GM21723 (cell line): Measurements from ENCODE around the gene PHACTR1.
"Not testable (repeated sequence)": the region's sequence is repeated elsewhere in the genome, so short reads cannot be mapped to it uniquely, and the experiment has no call there.

Experiments used
- ATAC-seq: cut with Tn5 transposase; IDR thresholded peaks from one replicate; pipeline ENCODE4 v1.9.1; 2021; ENCODE audit warnings: mild to moderate bottlenecking, moderate library complexity; ENCODE audit not compliant: unreplicated experiment

Gene PHACTR1

DNA sequence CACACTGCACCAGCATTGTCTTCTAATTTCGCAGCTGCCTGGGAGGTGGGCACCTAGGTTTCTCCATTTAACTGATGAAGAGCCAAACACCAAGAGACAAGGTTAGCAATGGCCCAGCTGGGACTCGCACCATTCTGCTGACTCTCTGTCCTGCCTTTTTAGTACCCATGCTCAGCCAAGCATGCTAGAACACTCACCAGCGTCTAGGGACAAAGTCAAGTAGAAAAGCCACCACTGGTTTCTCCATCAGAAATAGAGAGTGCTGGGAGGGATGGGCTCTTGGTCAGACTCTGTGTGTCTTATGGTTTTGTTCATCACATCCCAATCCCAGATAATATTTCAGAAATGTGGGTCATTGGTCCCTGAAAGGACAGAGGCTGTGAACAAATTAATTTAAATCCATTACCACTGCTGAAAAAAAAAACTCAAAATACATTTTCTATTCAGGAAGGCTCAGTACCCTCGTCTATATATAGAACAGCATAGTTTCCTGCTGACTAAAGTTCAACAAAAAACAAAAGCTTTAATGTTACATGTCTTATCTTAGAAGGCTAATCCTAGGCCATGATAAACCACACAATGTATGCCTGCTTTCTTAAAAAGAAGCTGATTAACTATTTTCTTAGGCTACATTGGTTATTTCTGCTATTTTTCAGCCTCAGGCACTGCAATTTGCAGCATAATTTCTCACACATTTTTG lies 500.8 kb downstream of the PHACTR1 start:
- ATAC-seq, result no peak

DNA sequence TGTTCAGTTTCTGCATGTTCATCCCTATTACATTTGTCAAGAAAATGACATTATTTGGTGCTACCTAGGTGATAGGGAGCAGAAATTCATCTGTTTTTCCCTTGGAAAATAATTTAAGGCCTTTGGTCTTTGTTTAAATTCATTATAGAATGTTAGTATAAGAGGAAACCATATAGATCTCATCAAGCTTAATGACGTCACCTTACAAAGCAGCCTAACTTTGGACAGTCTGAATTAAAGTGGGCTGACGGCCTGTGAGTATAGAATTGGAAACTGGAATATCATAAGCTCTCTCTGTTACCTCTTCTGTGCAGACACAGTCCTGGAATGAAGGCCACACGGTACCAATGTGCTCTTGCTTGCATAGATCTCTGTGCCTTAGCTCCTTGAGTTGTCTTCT lies 503.7 kb downstream of the PHACTR1 start:
- no peak for ATAC-seq

DNA sequence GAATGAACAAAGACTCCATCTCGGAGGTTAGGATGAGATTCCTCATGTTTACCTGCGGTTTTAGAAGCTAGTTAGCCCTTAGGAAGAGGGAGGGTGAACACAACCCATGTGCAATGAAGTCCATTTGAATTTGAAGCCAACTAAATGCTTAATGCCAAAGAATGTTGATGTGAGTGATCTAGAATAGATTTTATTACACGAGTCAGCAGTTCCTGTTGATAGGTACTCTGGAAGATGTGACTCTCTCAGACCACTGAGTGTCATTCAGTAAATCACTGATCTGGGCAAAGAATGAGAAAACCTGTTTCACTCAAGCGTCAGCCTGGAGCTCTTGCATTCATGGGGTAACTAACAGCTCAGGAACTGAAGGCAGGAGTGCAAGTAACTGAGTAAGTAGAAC lies 505.5 kb downstream of the PHACTR1 start:
- no peak for ATAC-seq

DNA sequence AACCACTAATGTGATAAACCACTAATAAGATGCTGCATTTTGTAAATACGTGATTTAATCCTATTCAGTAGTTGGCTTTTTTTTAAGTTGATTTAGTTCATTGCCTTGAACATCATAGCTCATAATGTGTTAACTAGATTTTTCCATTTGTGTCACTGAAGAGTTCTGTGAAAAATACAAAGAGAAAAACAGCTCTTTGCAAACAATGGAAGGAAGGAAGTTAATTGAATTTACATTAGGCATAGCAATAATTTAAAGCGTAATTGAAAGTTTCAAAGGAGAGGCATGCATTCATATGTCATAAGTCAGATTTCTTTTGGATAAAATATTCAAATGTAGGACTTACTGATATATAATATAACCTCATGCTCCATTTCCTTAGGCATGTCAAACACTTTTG lies 509.5 kb downstream of the PHACTR1 start:
- no peak for ATAC-seq

DNA sequence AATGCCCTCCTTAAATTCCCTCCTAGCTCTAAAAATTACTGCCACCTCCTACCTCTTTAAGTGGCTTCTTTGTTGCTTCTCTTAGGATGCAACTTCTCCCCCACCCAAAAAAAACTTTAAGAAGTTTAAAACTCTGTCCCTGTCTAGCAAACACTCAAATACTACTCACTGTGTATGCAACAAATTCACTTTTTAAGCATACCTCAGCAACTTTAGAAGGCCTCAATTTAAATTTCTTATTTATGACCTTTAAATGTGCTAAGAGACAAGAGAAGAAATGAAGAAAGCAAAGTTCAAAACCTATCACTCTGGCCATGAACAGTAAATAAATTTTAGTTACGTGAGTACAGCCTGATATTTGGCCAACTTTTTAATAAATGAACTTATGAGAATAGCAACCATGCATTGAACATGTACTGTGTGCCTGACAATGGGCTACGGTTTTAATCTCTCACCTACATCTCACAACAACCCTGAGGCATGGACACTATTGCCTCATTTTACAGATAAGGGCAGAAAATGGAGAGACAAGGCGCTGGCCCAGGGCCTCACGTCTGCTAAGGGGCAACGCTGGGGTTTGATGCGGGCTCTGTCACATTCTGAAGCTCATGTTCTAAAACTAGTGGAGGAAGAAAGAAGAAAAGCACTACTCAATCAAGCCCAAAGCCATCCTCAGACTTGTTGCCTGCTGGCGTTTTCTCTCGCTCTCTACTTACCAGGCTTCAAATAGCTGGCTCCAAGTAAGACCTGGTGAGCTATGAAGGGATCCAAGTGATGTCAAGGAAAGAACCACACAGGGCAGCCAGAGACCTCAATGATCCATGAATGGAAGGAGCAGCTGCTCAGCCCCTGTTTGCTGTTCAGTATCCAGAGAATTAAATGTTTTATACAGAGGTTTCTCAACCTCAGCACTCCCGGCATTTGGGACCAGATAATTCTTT lies 512.0 kb downstream of the PHACTR1 start:
- ATAC-seq, result no peak

DNA sequence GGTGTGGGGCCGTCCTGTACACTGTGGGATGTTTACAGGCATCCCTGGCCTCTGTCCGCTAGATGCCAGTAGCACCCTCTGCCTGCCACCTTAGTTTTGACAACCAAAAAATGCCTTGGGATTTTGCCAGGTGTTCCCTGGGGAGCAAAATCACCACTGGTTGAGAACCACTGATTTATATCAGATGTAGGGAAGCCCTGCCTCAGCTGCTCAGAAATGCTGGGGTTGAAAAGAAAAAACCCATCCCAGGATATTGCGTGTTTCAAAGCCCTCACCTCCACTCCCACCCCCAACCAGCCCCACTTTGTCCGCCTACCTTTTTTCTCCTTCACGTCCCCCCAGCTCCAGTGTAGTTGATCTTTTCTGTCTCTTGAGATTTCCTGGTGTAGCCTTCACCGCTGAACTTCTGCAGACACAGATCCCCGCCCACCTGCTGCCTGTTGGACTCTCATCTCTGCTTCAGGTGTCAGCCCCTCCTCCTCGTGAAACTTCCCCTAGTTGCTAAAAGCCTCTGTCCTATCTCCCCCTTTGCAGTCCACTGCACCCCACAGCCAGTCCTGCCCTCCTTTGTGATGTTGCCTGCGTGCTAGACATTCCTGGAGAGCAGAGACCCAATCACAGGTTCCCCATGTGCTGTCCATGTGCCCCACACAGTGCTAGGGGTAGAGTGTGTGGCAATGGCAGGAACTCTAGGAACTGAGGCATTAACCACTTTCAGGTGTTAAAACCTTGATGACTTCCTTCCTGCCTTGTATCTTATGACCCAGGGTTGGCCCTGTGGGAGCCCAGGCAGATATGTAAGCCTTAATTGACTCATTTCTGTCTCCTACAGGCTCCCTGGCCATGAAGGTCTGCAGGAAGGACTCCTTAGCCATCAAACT lies 512.9 kb downstream of the PHACTR1 start:
- ATAC-seq, result peak; percentile 89

DNA sequence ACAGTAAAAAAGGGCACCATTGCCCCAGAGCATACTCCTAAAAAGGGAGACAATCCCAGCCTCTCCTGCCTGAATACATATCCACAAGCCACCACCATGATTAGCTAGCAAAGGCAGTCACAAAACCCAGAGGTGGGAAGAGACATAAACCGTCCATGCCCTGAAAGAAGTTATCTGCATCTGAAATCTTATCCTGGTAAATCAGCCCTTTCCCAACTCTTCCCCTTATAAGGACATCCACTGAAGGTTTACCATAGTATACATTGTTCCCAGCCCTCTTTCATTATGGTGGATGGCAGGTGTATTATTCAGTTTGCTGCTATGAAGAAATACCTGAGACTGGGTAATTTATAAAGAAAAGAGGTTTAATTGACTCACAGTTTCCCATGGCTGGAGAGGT lies 516.5 kb downstream of the PHACTR1 start:
- no peak for ATAC-seq

DNA sequence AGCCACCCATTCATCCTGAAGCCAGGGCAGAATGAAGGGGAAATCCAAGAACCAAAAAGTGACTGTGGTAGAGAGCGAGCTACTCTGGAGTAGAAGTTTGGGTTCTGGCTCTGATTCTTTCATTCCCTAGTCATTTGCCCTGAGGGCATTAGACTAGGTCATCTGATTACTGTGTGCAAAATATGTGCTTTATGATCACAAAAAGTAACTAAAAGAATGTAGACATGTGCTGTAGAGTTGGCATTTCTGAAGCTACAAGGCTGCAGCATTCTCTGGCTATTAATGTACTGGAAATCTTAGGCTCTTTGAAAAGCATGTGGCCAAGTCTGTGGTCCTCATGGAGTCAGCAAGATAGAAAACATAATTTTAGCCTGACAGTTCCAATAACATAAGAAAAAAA lies 517.6 kb downstream of the PHACTR1 start:
- ATAC-seq, result no peak

DNA sequence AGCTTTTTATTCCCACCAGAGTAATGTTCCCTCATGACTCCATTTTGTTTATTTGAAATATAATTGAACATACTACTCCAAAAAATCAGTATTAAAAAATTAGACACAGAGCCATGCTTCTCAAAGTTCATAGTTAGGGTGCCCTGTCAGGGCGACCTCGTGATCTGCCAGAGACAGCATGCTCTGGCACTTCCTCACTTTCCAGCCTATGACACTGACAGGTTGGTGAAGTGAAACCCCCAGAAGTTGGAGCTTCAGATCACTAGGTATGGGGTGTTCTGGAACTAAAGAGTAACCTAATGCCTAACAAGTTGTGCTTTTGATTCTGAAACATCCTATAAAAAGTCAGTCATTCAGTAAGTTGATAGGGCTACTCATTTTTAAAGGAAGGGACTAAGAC lies 518.8 kb downstream of the PHACTR1 start:
- ATAC-seq, result no peak

DNA sequence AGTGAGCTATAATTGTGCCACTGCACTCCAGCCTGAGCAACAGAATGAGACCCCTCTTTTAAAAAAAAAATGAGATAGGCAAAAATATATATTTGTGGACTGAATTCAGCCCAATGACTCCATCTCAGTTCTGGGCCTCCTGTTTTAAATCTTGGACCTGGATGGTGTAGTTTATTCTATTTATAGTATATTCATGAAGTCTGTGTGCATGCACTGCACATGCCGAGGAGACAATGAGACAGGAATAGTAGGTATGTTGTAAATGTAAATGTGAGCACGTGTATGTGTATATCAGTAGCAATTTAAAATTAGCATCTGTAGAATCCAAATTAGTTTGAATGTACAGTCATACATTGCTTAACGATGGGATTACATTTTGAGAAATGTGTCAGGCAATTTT lies 520.8 kb downstream of the PHACTR1 start:
- no peak for ATAC-seq

DNA sequence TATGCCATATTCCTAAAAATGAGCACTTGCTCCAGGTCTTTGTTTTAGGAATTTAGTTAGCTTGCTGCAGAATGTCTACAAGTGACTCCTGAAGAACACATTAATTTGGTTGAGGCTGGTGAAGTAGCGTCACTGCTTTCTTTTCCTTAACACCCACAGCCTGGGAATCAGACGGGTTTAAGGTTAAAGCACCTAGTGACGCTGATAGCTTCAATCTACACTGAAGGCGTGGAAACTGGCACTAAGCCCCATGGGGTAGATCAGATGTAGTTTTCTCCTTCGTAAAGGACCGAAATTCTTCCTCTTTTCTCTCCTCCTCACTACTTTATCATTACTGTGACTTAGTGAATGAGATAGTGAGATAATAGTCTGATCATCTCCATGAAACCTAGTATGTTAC lies 521.5 kb downstream of the PHACTR1 start:
- ATAC-seq, result no peak

DNA sequence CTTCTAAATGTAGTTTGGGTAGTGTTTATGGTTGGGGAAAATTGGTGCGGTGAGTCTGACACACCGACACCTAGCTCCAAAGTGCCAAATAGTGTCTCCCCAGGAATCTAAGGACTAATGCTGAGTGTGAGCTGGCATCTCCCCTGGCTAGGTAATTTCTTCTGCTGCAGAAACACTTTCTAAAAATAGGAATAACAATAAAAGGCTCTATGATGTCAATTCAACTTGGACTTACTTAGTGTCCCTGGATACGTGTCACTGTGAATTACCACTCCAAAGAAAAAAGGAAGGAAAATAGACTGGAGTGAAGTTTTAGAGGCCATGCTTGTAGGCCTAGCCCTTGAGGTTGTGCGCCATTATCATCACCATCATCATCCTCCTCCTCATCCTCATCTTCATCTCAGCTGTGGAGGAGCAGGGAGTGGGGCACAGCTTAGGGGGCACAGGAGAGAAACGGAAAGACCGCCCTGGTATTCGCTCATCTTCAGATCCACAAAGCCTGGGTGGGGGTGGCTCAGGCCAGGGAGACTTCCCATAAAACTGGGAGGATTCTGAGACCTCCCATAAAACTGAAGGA lies 522.2 kb downstream of the PHACTR1 start:
- ATAC-seq, result no peak

DNA sequence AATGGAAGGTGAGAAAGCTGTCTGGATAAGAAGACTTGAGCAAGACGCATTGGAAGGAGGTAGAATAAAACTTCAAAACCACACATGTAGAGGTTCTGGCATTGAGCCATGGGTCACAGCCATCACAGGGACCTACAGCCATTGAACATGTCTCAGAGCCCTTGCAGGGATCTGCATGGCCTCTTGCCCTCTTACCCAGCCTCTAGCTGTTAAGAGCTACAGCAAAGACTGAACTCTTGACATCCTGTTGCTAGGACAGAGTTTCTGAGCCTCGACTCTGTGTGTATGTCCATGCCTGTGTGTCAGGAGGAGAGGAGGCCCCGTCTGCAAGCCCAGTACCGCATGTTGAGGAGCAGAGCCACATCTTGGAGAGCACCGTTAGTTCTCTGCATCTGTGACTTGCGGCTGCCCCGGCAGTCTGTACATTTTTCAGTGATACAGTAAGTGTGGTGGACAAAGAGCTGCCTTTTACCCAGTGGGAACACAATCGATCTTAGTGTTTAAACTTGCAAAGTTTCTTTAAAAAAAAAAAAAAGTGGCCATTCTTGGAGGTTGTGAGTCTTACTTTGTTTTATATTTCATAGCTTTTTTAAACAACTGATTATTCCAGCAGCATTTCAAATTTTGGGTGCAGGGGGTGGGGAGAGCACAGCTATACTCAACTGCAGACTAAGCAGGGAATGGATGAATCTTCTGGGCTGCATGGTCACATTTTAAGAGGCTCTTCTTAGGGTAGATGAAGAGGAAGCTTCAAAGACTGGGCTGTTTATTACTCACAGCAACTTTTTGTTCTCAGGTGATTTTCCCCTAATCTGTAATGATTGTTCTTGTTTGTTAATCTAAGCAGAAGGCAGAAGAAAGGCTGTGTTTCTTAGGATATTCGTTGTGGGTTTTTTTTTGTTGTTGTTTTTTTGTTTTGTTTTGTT lies 523.2 kb downstream of the PHACTR1 start:
- ATAC-seq, result no peak

DNA sequence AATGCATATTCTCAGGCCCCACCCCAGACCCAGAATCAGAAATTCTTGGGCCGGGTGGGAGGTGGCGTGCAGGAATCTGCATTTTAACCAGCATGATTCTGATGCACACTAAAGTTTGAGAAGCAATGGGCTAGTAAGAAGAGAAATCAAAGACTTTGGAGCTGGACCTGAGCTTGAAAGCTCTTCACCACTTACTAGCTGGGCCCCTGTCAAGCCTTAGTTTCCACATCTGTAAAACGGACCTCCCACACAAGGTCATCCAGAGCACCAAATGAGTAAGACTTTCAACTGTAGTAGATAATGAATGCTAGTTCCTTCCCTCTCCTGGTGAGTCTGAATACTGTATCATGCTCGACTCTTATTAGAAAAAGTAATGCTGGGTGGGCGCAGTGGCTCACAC lies 524.8 kb downstream of the PHACTR1 start:
- no peak for ATAC-seq

DNA sequence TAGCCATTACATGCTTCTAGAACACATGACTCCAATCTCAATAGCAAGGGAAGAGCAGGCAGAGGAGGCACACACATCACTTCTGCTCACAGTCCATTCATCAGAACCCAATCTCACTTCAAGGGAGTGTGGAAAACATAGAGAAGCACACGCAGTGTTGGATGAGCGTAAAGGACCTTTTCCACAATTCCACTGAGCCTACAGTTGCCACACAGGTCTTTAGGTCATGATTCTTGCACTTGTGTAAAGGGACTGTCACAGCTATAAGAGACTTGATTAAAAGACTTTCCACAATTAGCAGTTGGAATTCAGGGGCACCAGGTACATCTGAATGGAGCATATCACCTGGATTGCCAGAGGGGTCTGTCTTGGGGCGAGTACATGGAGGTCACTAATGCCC lies 525.6 kb downstream of the PHACTR1 start:
- ATAC-seq, result no peak

DNA sequence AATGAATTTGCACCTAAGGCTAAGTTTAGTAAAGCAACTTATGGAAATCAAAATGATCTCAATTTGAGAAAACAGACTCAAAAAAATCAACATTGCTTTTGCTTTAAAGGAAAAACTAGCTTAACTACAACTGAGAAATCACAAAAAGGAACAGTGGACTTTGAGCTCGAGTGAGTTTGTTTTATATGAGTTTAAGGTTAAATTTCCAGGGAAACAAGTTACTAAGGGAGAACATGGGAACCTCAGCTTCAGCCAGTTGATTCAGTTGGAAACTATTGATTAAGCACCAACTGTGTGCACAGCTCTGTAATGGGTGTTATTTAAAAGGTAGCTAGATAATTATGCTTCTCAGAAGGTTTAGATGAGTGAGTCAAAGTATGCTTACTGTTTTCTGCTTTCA lies 526.0 kb downstream of the PHACTR1 start:
- no peak for ATAC-seq

DNA sequence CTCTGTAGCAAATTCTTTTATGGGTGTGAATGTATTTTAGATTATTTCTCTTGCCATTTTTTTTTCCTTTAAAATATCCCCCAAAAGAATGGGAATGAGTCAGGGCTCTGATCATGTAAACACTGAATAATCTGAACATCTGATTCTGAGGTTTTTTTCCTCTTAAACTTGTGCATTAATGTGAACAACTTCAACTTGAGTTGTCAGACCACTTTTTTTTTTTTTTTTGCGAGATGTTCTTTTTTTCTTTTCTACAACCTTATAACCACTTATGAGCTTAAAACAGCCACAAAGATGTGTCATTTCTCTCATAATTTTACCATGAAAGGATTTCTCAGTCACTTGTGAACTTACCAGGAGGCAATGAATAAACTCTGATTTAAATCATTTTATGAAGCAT lies 526.5 kb downstream of the PHACTR1 start:
- ATAC-seq, result no peak

DNA sequence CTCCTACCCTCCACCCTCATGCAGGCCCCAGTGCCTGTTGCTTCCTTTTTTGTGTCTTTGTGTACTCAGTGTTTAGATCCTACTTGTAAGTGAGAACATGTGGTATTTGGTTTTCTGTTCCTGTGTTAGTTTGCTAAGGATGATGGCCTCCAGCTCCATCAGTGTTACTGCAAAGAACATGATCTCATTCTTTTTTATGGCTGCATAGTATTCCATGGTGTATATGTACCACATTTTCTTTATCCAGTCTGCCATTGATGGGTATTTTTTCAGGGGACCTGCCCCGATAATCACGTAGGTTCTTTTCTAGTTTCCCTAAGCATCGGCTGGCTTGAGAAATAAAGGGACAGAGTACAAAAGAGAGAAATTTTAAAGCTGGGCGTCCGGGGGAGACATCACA lies 527.2 kb downstream of the PHACTR1 start:
- ATAC-seq, result not testable (repeated sequence)

DNA sequence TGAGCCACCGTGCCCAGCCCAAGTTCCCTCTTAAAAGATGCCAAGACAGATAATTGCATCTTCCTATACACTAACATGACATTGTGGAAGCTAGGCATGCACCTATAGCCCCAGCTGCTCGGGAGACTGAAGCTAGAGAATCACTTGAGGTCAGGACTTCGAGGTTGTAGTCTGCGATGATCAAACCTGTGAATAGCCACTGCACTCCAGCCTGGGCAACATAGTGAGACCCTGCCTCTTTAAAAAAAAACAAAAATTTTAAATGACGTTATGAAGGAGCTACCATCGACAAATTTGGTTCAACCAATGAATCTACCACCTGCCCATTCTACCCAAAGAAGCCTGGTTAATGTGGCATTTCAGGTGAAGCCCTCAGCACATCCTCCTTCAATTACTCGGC lies 531.1 kb downstream of the PHACTR1 start:
- no peak for ATAC-seq

DNA sequence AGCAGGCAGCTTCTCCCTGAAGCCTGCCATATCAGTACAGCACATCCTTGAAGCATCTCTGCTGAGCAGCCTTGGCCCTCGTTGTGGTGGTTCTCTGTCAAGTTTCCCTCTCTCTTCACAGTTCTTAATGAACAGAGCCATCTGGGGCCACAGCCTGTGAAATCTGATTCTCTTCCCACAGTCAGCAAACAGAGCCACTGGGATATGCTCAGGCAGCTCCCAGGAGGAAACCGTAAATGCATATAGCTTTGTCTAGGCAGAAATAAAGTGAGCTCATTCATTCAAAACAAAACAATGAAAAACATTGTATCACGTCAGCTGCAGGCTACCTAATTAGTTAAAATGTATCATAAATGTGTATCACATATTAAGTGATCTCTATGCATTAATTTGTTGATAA lies 531.5 kb downstream of the PHACTR1 start:
- no peak for ATAC-seq
